K562 (cell line): ENCODE data around the gene VRK2. TPM values are rescaled to one million over a fixed set of nuclear protein-coding genes. Genes with fewer than 3 reads are reported as not detected.
A peak's percentile ranks its signal among the peaks of the same experiment; 100 is the strongest.

Experiments
- ARID3A ChIP-seq: IDR thresholded peaks from 2 replicates; pipeline ENCODE4 v1.6.1; 2012; ENCODE audit warnings: low read depth, low read length, improper control_type of control experiment, borderline replicate concordance
- CBX1 ChIP-seq: sonication (generic); IDR thresholded peaks from 2 replicates; pipeline ENCODE4 v1.6.1; 2016; ENCODE audit warnings: antibody characterized with exemption, low read depth, mild to moderate bottlenecking
- CBX8 ChIP-seq: fragments of 200-600 bp; sonication (generic); IDR thresholded peaks from 2 replicates; pipeline ENCODE4 v1.6.1; 2012; ENCODE audit warnings: borderline replicate concordance, mixed run types, low read depth, mild to moderate bottlenecking, moderate library complexity, mixed read lengths, low read length, control low read depth, inconsistent platforms; ENCODE audit not compliant: poor library complexity, severe bottlenecking; ENCODE audit errors: extremely low read depth
- CREM ChIP-seq: IDR thresholded peaks from 2 replicates; pipeline ENCODE4 v1.6.1; 2014; ENCODE audit warnings: antibody characterized with exemption, low read depth
- DEAF1 ChIP-seq: fragments of 450-650 bp; formaldehyde crosslinking; IDR thresholded peaks from 2 replicates; pipeline ENCODE4 v1.4.0; 2020; ENCODE audit warnings: mild to moderate bottlenecking, moderate library complexity
- DMBX1 ChIP-seq: fragments of 250-450 bp; sonication (Bioruptor Pico); IDR thresholded peaks from 2 replicates; pipeline ENCODE4 v1.8.0; 2022; ENCODE audit warnings: inconsistent platforms, mild to moderate bottlenecking, moderate library complexity, borderline replicate concordance
- ELF4 ChIP-seq: fragments of 450-650 bp; formaldehyde crosslinking; IDR thresholded peaks from 2 replicates; pipeline ENCODE4 v1.4.0; 2022; ENCODE audit warnings: missing genetic modification characterization
- HEY1 ChIP-seq: fragments of 250-450 bp; sonication (Bioruptor Pico); IDR thresholded peaks from 2 replicates; pipeline ENCODE4 v1.5.0; 2020; ENCODE audit warnings: mild to moderate bottlenecking, moderate library complexity, borderline replicate concordance
- HMG20A ChIP-seq: fragments of 450-650 bp; formaldehyde crosslinking; conservative IDR thresholded peaks from 2 replicates; pipeline ENCODE4 v1.4.0; 2020; ENCODE audit warnings: mild to moderate bottlenecking, mixed read lengths
- HNRNPH1 ChIP-seq: fragments of 200-400 bp; formaldehyde crosslinking; optimal IDR thresholded peaks from 2 replicates; pipeline ENCODE3; 2017; ENCODE audit warnings: low read depth, mild to moderate bottlenecking, low read length, moderate library complexity
- LEF1 ChIP-seq: fragments of 450-650 bp; IDR thresholded peaks from 2 replicates; pipeline ENCODE4 v1.6.1; 2016; ENCODE audit warnings: mild to moderate bottlenecking
- NEUROD1 ChIP-seq: fragments of 150-350 bp; IDR thresholded peaks from 2 replicates; pipeline ENCODE4 v1.6.1; 2014; ENCODE audit warnings: borderline replicate concordance, low read length, low read depth; ENCODE audit not compliant: partially characterized antibody
- NFIX ChIP-seq: fragments of 250-450 bp; sonication (Bioruptor Pico); IDR thresholded peaks from 2 replicates; pipeline ENCODE4 v1.4.0; 2020; ENCODE audit warnings: low read depth, mild to moderate bottlenecking, moderate library complexity
- PHB ChIP-seq: fragments of 250-450 bp; sonication (Bioruptor Pico); IDR thresholded peaks from 2 replicates; pipeline ENCODE4 v1.5.0; 2021
- PHB2 ChIP-seq: fragments of 450-650 bp; IDR thresholded peaks from 2 replicates; pipeline ENCODE4 v1.6.1; 2017; ENCODE audit warnings: low read depth
- PREB ChIP-seq: sonication (generic); formaldehyde crosslinking; IDR thresholded peaks from 2 replicates; pipeline ENCODE4 v1.8.1; 2023; ENCODE audit warnings: mild to moderate bottlenecking, missing genetic modification reagents
- RBM22 ChIP-seq: fragments of 200-400 bp; formaldehyde crosslinking; IDR thresholded peaks from 2 replicates; pipeline ENCODE4 v1.6.1; 2018; ENCODE audit warnings: low read length, low read depth; ENCODE audit not compliant: poor library complexity, severe bottlenecking
- RFX1 ChIP-seq: fragments of 450-650 bp; IDR thresholded peaks from 2 replicates; pipeline ENCODE4 v1.6.1; 2016; ENCODE audit warnings: mild to moderate bottlenecking, moderate library complexity
- SMARCA4 ChIP-seq: fragments of 450-650 bp; IDR thresholded peaks from 2 replicates; pipeline ENCODE4 v1.6.1; 2016
- TEAD1 ChIP-seq, 2 experiments: fragments of 450-650 bp in 1 of 2; sonication (generic) in 1 of 2; formaldehyde crosslinking; IDR thresholded peaks; 2 replicates each; pipeline versions ENCODE4 v1.4.0 to v1.8.0; 2020 to 2022; ENCODE audit warnings: mild to moderate bottlenecking in 2 of 2, missing genetic modification reagents in 1 of 2
- ZC3H4 ChIP-seq: sonication (generic); formaldehyde crosslinking; IDR thresholded peaks from 2 replicates; pipeline ENCODE4 v1.9.0; 2021; ENCODE audit warnings: missing genetic modification reagents, borderline replicate concordance
- ZNF586 ChIP-seq: fragments of 450-650 bp; formaldehyde crosslinking; conservative IDR thresholded peaks from 2 replicates; pipeline ENCODE4 v1.4.0; 2020; ENCODE audit warnings: mild to moderate bottlenecking, moderate library complexity
- polyA plus RNA-seq, 8 experiments: library from polyadenylated mRNA; depleted of rRNA in 4 of 8; stranded (reverse) in 5 of 8; unstranded in 3 of 8; fragments of >200 nt; fragmentation: Nextera tagmentation in 2 of 8; fragmentation: Illumina TruSeq in 1 of 8; extraction: Ambion mirVana in 2 of 8; extraction: Trizol in 1 of 8; gene quantifications; 2 replicates each; pipeline versions ENCODE4 v1.2.1 to v1.2.3, GENCODE V29; 2011 to 2014; ENCODE audit warnings: inconsistent platforms in 1 of 8, missing spikeins in 1 of 8
- total RNA-seq, 7 experiments: library from RNA; depleted of rRNA in 6 of 7; stranded (reverse); fragments of >200 nt in 6 of 7; fragmentation: Illumina TruSeq in 2 of 7; extraction: Trizol in 2 of 7; gene quantifications; 2 replicates each; pipeline versions ENCODE4 v1.2.1 to v1.2.3, GENCODE V29; 2011 to 2021; ENCODE audit warnings: low replicate concordance in 1 of 7

VRK2 gene
- total and polyA plus RNA-seq, 9 of the 15 experiments (the other 6 are each of a cell fraction or from before 2014, with no cell fraction given), result 22.6 to 49.2 (median 36.2) TPM

- TF ChIP-seq CBX8 (no peak), RBM22 (no peak), RFX1 (no peak), HNRNPH1 (no peak), PHB2 (no peak), LEF1 (no peak), CREM (no peak), ELF4 (CRISPR knock-in tag) (no peak), NEUROD1 (no peak), DMBX1 (CRISPR knock-in tag) (no peak), PHB (CRISPR knock-in tag) (no peak), CBX1 (no peak), DEAF1 (no peak), ARID3A (0 out of 2 replicates have a peak, but pooled peaks have one; percentile 54), SMARCA4 (peak; percentile 60; the same call in 1 of the 2 replicates), PREB (CRISPR knock-in tag) (no peak), HEY1 (CRISPR knock-in tag) (no peak), ZNF586 (CRISPR knock-in tag) (no peak), ZC3H4 (CRISPR knock-in tag) (no peak), NFIX (CRISPR knock-in tag) (peak; percentile 97), TEAD1 (CRISPR knock-in tag; IDR thresholded peaks at IDR 0.05) (no peak), HMG20A (CRISPR knock-in tag) (no peak)
Measured at GRCh38 chr2:58042486-58042970, 4.1 kb upstream of the VRK2 start (continued).
